Fibroblast of skin of right quadriceps (primary cell): ENCODE data around the gene RMND5A.

Source experiments
- DNase-seq: peaks from one replicate; pipeline ENCODE4 v3.0.0-alpha.2; 2013

RMND5A gene

GRCh38 chr2:86768189-86768949 is 48.3 kb downstream of the RMND5A start:
- no peak for DNase-seq

GRCh38 chr2:86769838-86770237 is 49.7 kb downstream of the RMND5A start:
- no peak for DNase-seq

GRCh38 chr2:86770816-86771301 is 50.8 kb downstream of the RMND5A start:
- no peak for DNase-seq

GRCh38 chr2:86772611-86773010 is 52.5 kb downstream of the RMND5A start:
- DNase-seq, result no peak

- DNase-seq, result no peak
Observed at GRCh38 chr2:86774862-86775261, 54.8 kb downstream of the RMND5A start.

GRCh38 chr2:86775338-86775737 is 55.2 kb downstream of the RMND5A start:
- DNase-seq, result no peak

- DNase-seq, result no peak
Observed at GRCh38 chr2:86776532-86776931, 56.4 kb downstream of the RMND5A start.

- DNase-seq, result no peak
Observed at GRCh38 chr2:86778957-86779356, 58.9 kb downstream of the RMND5A start.

GRCh38 chr2:86779971-86780370 is 59.9 kb downstream of the RMND5A start:
- DNase-seq, result no peak

- DNase-seq, result no peak
Observed at GRCh38 chr2:86781363-86781762, 61.3 kb downstream of the RMND5A start.

GRCh38 chr2:86782748-86783147 is 62.7 kb downstream of the RMND5A start:
- DNase-seq, result no peak

GRCh38 chr2:86783615-86784339 is 63.7 kb downstream of the RMND5A start:
- no peak for DNase-seq

GRCh38 chr2:86785456-86785855 is 65.4 kb downstream of the RMND5A start:
- no peak for DNase-seq

GRCh38 chr2:86786001-86786536 is 66.0 kb downstream of the RMND5A start:
- no peak for DNase-seq

GRCh38 chr2:86787736-86788135 is 67.6 kb downstream of the RMND5A start:
- DNase-seq, result no peak

GRCh38 chr2:86788165-86788564 is 68.1 kb downstream of the RMND5A start:
- DNase-seq, result no peak

- DNase-seq, result peak; percentile 4
Observed at GRCh38 chr2:86788881-86789686, 69.0 kb downstream of the RMND5A start.

- no peak for DNase-seq
Observed at GRCh38 chr2:86789687-86790133, 69.6 kb downstream of the RMND5A start.

GRCh38 chr2:86790134-86790675 is 70.1 kb downstream of the RMND5A start:
- no peak for DNase-seq

GRCh38 chr2:86790676-86791572 is 70.8 kb downstream of the RMND5A start, which contains the start of gene CD8A:
Gene CD8A (minus strand): TSS chr2:86790913. CDS start chr2:86790825, 88 bp downstream.
- DNase-seq, result no peak

- DNase-seq, result no peak
Observed at GRCh38 chr2:86791573-86791972, 71.5 kb downstream of the RMND5A start.
